Stimulated activated effector memory CD8-positive, alpha-beta T cell treated with anti-CD3 and anti-CD28 coated beads, Interleukin-12 subunit alpha, Interleukin-12 subunit beta, amount 100 ng/mL, for 72 hours (primary cell): ENCODE data around the gene SMNDC1.
A peak's percentile ranks its signal among the peaks of the same experiment; 100 is the strongest.
"Not testable (repeated sequence)": the region's sequence is repeated elsewhere in the genome, so short reads cannot be mapped to it uniquely, and the experiment has no call there.

Experiments
- ATAC-seq: fragments of 150-1000 bp; cut with Tn5 transposase; 2 replicates; pipeline ENCODE4 v1.10.0; 2021
- DNase-seq, 2 donors: peaks; one replicate each; pipeline ENCODE4 v3.0.0; 2021 to 2022; ENCODE audit warnings: low spot score in 2 of 2
- H3K27ac Mint-ChIP-seq: one replicate; pipeline ENCODE4 v1.8.0; 2022; ENCODE audit warnings: mild to moderate bottlenecking, mixed read lengths
- H3K36me3 Mint-ChIP-seq: one replicate; pipeline ENCODE4 v1.8.0; 2022; ENCODE audit warnings: mild to moderate bottlenecking, mixed read lengths
- H3K4me1 Mint-ChIP-seq: one replicate; pipeline ENCODE4 v1.8.0; 2022; ENCODE audit warnings: mixed read lengths
- H3K4me3 Mint-ChIP-seq: one replicate; pipeline ENCODE4 v1.8.0; 2022; ENCODE audit warnings: mild to moderate bottlenecking, mixed read lengths
- H3K9me3 Mint-ChIP-seq: one replicate; pipeline ENCODE4 v1.8.0; 2022; ENCODE audit warnings: mixed read lengths

SMNDC1 gene

GRCh38 chr10:110258542-110258941 lies 46.2 kb downstream of the SMNDC1 start:
- Mint-ChIP-seq H3K9me3 (peaks cover 3% of the 10 kb centered on the region), H3K27ac (no peak overlapping the region), H3K4me1 (no peaks in the 10 kb centered on the region), H3K4me3 (no peak overlapping the region), H3K36me3 (peaks cover 34% of the 10 kb centered on the region)
- no peak for DNase-seq
- no peak for ATAC-seq

GRCh38 chr10:110254467-110254866 lies 50.3 kb downstream of the SMNDC1 start:
- H3K9me3 Mint-ChIP-seq: peaks cover 3% of the 10 kb centered on the region
- no peak overlapping the region for H3K4me3 Mint-ChIP-seq
- DNase-seq (no peak), ATAC-seq (no peak)
- H3K27ac Mint-ChIP-seq: no peak overlapping the region
- peaks cover 20% of the 10 kb centered on the region for H3K4me1 Mint-ChIP-seq
- peaks cover 44% of the 10 kb centered on the region for H3K36me3 Mint-ChIP-seq

GRCh38 chr10:110252151-110252550 lies 52.6 kb downstream of the SMNDC1 start:
- H3K36me3 Mint-ChIP-seq: peaks cover 50% of the 10 kb centered on the region
- H3K4me3 Mint-ChIP-seq: no peak overlapping the region

GRCh38 chr10:110251392-110251791 lies 53.3 kb downstream of the SMNDC1 start:
- ATAC-seq: peak; percentile 90
- H3K36me3 Mint-ChIP-seq: peaks cover 46% of the 10 kb centered on the region
- H3K4me3 Mint-ChIP-seq: peak overlapping the region; percentile 16
- peaks cover 25% of the 10 kb centered on the region for H3K4me1 Mint-ChIP-seq
- H3K27ac Mint-ChIP-seq: peak overlapping the region; percentile 38
- H3K9me3 Mint-ChIP-seq, DNase-seq: not testable (repeated sequence)

More at GRCh38 chr10:110252151-110252550, 52.6 kb downstream of the SMNDC1 start:
- peaks cover 3% of the 10 kb centered on the region for H3K9me3 Mint-ChIP-seq
- ATAC-seq (peak; percentile 40), DNase-seq (no peak)
- no peak overlapping the region for H3K27ac Mint-ChIP-seq
- peaks cover 25% of the 10 kb centered on the region for H3K4me1 Mint-ChIP-seq

GRCh38 chr10:110249489-110249888 lies 55.2 kb downstream of the SMNDC1 start:
- ATAC-seq: peak; percentile 83
- not testable (repeated sequence) for H3K27ac Mint-ChIP-seq, H3K4me3 Mint-ChIP-seq, H3K9me3 Mint-ChIP-seq, DNase-seq
- H3K36me3 Mint-ChIP-seq: peaks cover 47% of the 10 kb centered on the region
- peaks cover 25% of the 10 kb centered on the region for H3K4me1 Mint-ChIP-seq

- H3K4me3 Mint-ChIP-seq, H3K9me3 Mint-ChIP-seq, ATAC-seq, DNase-seq, H3K27ac Mint-ChIP-seq: not testable (repeated sequence)
- H3K4me1 Mint-ChIP-seq: peaks cover 25% of the 10 kb centered on the region
- peaks cover 43% of the 10 kb centered on the region for H3K36me3 Mint-ChIP-seq
Observed at GRCh38 chr10:110247833-110248232, 56.9 kb downstream of the SMNDC1 start.

- Mint-ChIP-seq H3K4me3 (no peak overlapping the region), H3K4me1 (peaks cover 29% of the 10 kb centered on the region), H3K9me3 (no peaks in the 10 kb centered on the region), H3K36me3 (peaks cover 42% of the 10 kb centered on the region), H3K27ac (no peak overlapping the region)
- no peak for ATAC-seq
- DNase-seq: no peak
Observed at GRCh38 chr10:110244550-110244949, 60.2 kb downstream of the SMNDC1 start.

- no peaks in the 10 kb centered on the region for H3K9me3 Mint-ChIP-seq
- H3K27ac Mint-ChIP-seq: no peak overlapping the region
- peaks cover 29% of the 10 kb centered on the region for H3K4me1 Mint-ChIP-seq
- no peak for DNase-seq
- no peak overlapping the region for H3K4me3 Mint-ChIP-seq
- peaks cover 51% of the 10 kb centered on the region for H3K36me3 Mint-ChIP-seq
- no peak for ATAC-seq
Observed at GRCh38 chr10:110242511-110242910, 62.2 kb downstream of the SMNDC1 start.

GRCh38 chr10:110241841-110242240 lies 62.9 kb downstream of the SMNDC1 start:
- H3K36me3 Mint-ChIP-seq: peaks cover 58% of the 10 kb centered on the region
- H3K27ac Mint-ChIP-seq: no peak overlapping the region
- H3K9me3 Mint-ChIP-seq: no peaks in the 10 kb centered on the region
- peaks cover 29% of the 10 kb centered on the region for H3K4me1 Mint-ChIP-seq
- ATAC-seq: no peak
- DNase-seq: no peak
- peak overlapping the region; percentile 45 for H3K4me3 Mint-ChIP-seq

GRCh38 chr10:110241407-110241806 lies 63.3 kb downstream of the SMNDC1 start:
- H3K4me3 Mint-ChIP-seq: peak overlapping the region; percentile 45
- no peaks in the 10 kb centered on the region for H3K9me3 Mint-ChIP-seq
- peaks cover 60% of the 10 kb centered on the region for H3K36me3 Mint-ChIP-seq
- peaks cover 29% of the 10 kb centered on the region for H3K4me1 Mint-ChIP-seq
- peak; percentile 76 for ATAC-seq
- no peak for DNase-seq
- no peak overlapping the region for H3K27ac Mint-ChIP-seq
